ENCODE measurements around the gene SSBP4. TPM values are rescaled to one million over a fixed set of nuclear protein-coding genes. Genes with fewer than 3 reads are reported as not detected.

Gene SSBP4
- 100 to 1,000 TPM in 1 of 9 donors, 10 to 100 TPM in 8; 38.9 to 119 (median 69.9) TPM for total RNA-seq
- 100 to 1,000 TPM in 2 of 3 donors, 1 to 10 TPM in 1; 9.1 to 160 (median 136) TPM for polyA plus RNA-seq
- long read RNA-seq, donor 1, transcript SSBP4-206 (3 exons, 793 nt): major isoform, 21 of 31 reads
- long read RNA-seq, donor 1, partial matches to known transcripts: 9 of 31 reads
- long read RNA-seq, donor 1, other reads (novel, unspliced or antisense): 0 of 31 reads
- long read RNA-seq, donor 2, transcript SSBP4-206 (3 exons, 793 nt): major isoform, 12 of 113 reads
- long read RNA-seq, donor 2, partial matches to known transcripts: 74 of 113 reads
- long read RNA-seq, donor 2, other reads (novel, unspliced or antisense): 25 of 113 reads
- long read RNA-seq, donor 3, transcript SSBP4-206 (3 exons, 793 nt): major isoform, 7 of 8 reads
- long read RNA-seq, donor 3, partial matches to known transcripts: 0 of 8 reads
- long read RNA-seq, donor 3, other reads (novel, unspliced or antisense): 0 of 8 reads
- long read RNA-seq, donor 4, transcript SSBP4-206 (3 exons, 793 nt): major isoform, 6 of 13 reads
- long read RNA-seq, donor 4, partial matches to known transcripts: 6 of 13 reads
- long read RNA-seq, donor 4, other reads (novel, unspliced or antisense): 1 of 13 reads
- long read RNA-seq, donor 5, transcript SSBP4-206 (3 exons, 793 nt): minor isoform, 12 of 155 reads
- long read RNA-seq, donor 5, transcript SSBP4-201 (18 exons, 1,768 nt): minor isoform, 6 of 155 reads
- long read RNA-seq, donor 5, transcript SSBP4-202 (17 exons, 1,721 nt): major isoform, 55 of 155 reads
- long read RNA-seq, donor 5, partial matches to known transcripts: 27 of 155 reads
- long read RNA-seq, donor 5, other reads (novel, unspliced or antisense): 55 of 155 reads
- long read RNA-seq, donor 6, transcript SSBP4-206 (3 exons, 793 nt): major isoform, 5 of 17 reads
- long read RNA-seq, donor 6, partial matches to known transcripts: 5 of 17 reads
- long read RNA-seq, donor 6, other reads (novel, unspliced or antisense): 7 of 17 reads
- long read RNA-seq, donor 7, transcript SSBP4-206 (3 exons, 793 nt): major isoform, 6 of 7 reads
- long read RNA-seq, donor 7, partial matches to known transcripts: 0 of 7 reads
- long read RNA-seq, donor 7, other reads (novel, unspliced or antisense): 0 of 7 reads
- long read RNA-seq, donor 8, transcript SSBP4-206 (3 exons, 793 nt): major isoform, 13 of 36 reads
- long read RNA-seq, donor 8, partial matches to known transcripts: 18 of 36 reads
- long read RNA-seq, donor 8, other reads (novel, unspliced or antisense): 0 of 36 reads
- long read RNA-seq, donor 9, partial matches to known transcripts: 6 of 11 reads
- long read RNA-seq, donor 9, other reads (novel, unspliced or antisense): 0 of 11 reads
- long read RNA-seq, donor 10, partial matches to known transcripts: 0 of 4 reads
- long read RNA-seq, donor 10, other reads (novel, unspliced or antisense): 0 of 4 reads

GRCh38 chr19:18419195-18419698 lies at the start of gene SSBP4:
Gene SSBP4 (plus strand): TSS chr19:18419398. CDS start chr19:18419649, 251 bp downstream.
- WGBS, 4 donors: 1% methylated on average over 40 to 80 of the region's 80 CpGs; no CpG with 5 or more reads in 2 of the 4 donors
- H3K36me3 ChIP-seq (replicated peaks in 1 of 2): no peaks in the 10 kb centered on the region
- TF ChIP-seq POLR2A (IDR thresholded peaks at IDR 0.05) (peak; percentile 27 to 51), CTCF (IDR thresholded peaks at IDR 0.05) (peak in 3 of 6 experiments; percentile 43 to 69 (median 53))
- H3K9me3 ChIP-seq (replicated peaks in 1 of 3): no peaks in the 10 kb centered on the region
- peaks cover 38 to 56% of the 10 kb centered on the region in 2 donors for H3K4me1 ChIP-seq (replicated peaks in 1 of 2)
- intact Hi-C loops (cut with DNase I): no loop called here
- peak within 1 kb of the TSS in 3 of 4 donors; percentile 1 to 92 (median 11) for H3K4me3 ChIP-seq
- H3K27ac ChIP-seq: peak within 1 kb of the TSS in 4 of 5 donors; percentile 53 to 92 (median 86)
- peak; percentile 60 to 81 (median 68) for DNase-seq
- H3K27me3 ChIP-seq: no peaks in the 10 kb centered on the region

GRCh38 chr19:18373407-18373891 lies 45.7 kb upstream of the SSBP4 start:
- peak overlapping the region; percentile 50 to 95 (median 88) for H3K27ac ChIP-seq
- intact Hi-C loops (cut with DNase I): no loop called here

More at GRCh38 chr19:18373407-18373891, 45.7 kb upstream of the SSBP4 start:
- H3K4me3 ChIP-seq: no peak overlapping the region
- peaks cover 13 to 25% of the 10 kb centered on the region in 2 donors for H3K4me1 ChIP-seq (replicated peaks in 1 of 2)
- no peak for DNase-seq
- no peaks in the 10 kb centered on the region for H3K36me3 ChIP-seq (replicated peaks in 1 of 2)
- H3K27me3 ChIP-seq: no peaks in the 10 kb centered on the region
- 61 to 67% (median 65%) methylated on average over 4 of the region's 4 CpGs for WGBS, 4 donors
- H3K9me3 ChIP-seq (replicated peaks in 1 of 3): no peaks in the 10 kb centered on the region
- TF ChIP-seq CTCF (IDR thresholded peaks at IDR 0.05): no peak
- TF ChIP-seq POLR2A (IDR thresholded peaks at IDR 0.05): no peak
